LNCaP clone FGC (cell line): Measurements from ENCODE around the gene MYO1F.

Experiments used
- DNase-seq: peaks from one replicate; pipeline ENCODE4 v3.0.0-alpha.2; 2011; ENCODE audit warnings: low read depth
- H3K4me3 ChIP-seq: 2 replicates; pipeline ENCODE4 v1.5.1; 2011; ENCODE audit warnings: mild to moderate bottlenecking, low read depth, low read length, control low read depth
- TF ChIP-seq, protein P1 (sequence below): IDR thresholded peaks from 2 replicates; pipeline ENCODE4 v1.5.1; 2012; ENCODE audit warnings: mild to moderate bottlenecking; ENCODE audit not compliant: control insufficient read depth, insufficient read depth; ENCODE audit errors: extremely low read depth

The MYO1F gene

DNA sequence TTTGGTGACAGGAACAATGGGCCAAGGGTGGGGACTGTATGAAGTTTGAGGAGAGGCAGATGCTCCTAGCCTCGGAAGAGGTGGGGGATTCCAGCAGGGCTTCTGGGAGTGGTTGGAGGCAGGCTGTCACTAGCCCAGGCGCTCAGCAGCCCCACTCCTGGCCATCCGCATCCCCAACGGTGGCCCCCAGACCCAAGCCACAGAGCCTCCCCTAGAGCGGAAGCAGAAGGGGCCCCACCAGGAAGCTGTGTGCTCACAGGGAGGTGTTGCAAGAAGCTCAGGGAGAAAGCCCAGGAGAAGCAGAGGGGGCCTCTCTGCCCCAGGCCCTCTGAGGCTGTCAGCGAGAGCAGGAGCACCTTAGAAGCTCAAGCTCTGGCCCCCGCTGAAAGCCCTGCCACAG is 83.1 kb downstream of the MYO1F start:
- no peak for DNase-seq

DNA sequence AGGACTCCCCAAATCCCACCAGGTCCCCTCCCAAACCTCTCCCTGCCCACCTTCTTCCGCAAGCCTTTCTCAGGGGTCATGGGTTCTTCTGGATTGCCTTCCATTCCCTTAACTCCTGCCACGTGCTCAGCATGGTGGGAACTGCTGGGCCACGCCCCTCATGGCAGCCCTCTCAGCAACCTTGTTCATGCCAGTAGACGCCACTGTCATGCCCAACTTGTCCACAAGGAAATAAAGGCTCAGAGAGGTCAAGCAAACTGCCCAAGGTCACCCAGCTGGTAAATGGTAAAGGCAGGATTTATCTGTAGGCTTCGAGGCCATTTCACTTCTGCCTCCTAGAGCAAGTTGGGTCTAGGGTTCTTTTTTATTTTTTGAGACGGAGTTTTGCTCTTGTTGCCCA is 85.7 kb downstream of the MYO1F start:
- no peak overlapping the region for H3K4me3 ChIP-seq
- TF ChIP-seq, protein P1, sequence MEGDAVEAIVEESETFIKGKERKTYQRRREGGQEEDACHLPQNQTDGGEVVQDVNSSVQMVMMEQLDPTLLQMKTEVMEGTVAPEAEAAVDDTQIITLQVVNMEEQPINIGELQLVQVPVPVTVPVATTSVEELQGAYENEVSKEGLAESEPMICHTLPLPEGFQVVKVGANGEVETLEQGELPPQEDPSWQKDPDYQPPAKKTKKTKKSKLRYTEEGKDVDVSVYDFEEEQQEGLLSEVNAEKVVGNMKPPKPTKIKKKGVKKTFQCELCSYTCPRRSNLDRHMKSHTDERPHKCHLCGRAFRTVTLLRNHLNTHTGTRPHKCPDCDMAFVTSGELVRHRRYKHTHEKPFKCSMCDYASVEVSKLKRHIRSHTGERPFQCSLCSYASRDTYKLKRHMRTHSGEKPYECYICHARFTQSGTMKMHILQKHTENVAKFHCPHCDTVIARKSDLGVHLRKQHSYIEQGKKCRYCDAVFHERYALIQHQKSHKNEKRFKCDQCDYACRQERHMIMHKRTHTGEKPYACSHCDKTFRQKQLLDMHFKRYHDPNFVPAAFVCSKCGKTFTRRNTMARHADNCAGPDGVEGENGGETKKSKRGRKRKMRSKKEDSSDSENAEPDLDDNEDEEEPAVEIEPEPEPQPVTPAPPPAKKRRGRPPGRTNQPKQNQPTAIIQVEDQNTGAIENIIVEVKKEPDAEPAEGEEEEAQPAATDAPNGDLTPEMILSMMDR: no peak
- no peak for DNase-seq

More for the DNA sequence above, 83.1 kb downstream of the MYO1F start:
- TF ChIP-seq, protein P1: no peak
- no peak overlapping the region for H3K4me3 ChIP-seq

- H3K4me3 ChIP-seq: no peak overlapping the region
- DNase-seq: no peak
- TF ChIP-seq, protein P1: no peak
Measured at GRCh38 chr19:8490873-8491272, 86.4 kb downstream of the MYO1F start.

DNA sequence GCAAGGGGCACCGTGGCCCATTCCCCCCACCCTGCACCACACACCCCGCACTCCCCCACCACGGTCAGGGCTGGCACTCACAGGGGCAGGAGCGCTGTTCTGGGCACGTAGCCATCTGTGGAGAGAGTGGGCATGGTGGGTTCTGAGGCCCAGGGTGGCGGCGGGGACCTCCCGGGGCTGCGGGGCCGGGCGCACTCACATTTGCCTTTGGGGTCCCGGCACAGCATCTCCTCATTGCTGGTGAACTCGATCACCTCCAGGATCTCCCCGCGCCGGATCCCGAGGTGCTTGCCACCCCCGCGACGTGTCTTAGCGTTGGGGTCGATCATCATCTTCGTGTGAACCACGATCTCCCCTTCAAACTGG is 86.9 kb downstream of the MYO1F start:
- no peak for DNase-seq
- no peak overlapping the region for H3K4me3 ChIP-seq
- TF ChIP-seq, protein P1: no peak

GRCh38 chr19:8489561-8490394 is 87.5 kb downstream of the MYO1F start:
- H3K4me3 ChIP-seq: no peak overlapping the region
- TF ChIP-seq, protein P1: no peak
- no peak for DNase-seq

- no peak overlapping the region for H3K4me3 ChIP-seq
- TF ChIP-seq, protein P1: no peak
- no peak for DNase-seq
Measured at GRCh38 chr19:8488365-8488764, 88.9 kb downstream of the MYO1F start.
